ENCODE results near the gene CYTH1.

DNA sequence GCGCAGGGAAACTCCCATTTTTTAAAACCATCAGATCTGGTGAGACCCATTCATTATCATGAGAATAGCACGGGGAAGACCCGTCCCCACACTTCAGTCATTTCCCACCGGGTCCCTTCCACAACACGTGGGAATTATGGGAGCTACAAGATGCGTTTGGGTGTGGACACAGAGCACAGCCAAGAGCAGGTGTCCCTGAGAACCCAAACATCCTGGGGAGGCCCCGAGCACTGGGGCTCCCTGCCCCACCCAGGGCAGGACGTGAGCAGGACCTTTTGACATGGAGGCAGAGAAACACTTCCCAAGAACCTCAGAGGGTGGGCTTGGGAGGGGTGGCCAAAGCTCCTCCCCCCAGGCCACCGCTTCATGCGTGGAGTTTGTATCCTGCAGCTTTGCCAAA is 115.0 kb downstream of the CYTH1 start:
- TF ChIP-seq EZH2 (IDR thresholded peaks at IDR 0.05; ENCODE audit: insufficient read depth, low read length): no peak
- TF ChIP-seq, protein P1, sequence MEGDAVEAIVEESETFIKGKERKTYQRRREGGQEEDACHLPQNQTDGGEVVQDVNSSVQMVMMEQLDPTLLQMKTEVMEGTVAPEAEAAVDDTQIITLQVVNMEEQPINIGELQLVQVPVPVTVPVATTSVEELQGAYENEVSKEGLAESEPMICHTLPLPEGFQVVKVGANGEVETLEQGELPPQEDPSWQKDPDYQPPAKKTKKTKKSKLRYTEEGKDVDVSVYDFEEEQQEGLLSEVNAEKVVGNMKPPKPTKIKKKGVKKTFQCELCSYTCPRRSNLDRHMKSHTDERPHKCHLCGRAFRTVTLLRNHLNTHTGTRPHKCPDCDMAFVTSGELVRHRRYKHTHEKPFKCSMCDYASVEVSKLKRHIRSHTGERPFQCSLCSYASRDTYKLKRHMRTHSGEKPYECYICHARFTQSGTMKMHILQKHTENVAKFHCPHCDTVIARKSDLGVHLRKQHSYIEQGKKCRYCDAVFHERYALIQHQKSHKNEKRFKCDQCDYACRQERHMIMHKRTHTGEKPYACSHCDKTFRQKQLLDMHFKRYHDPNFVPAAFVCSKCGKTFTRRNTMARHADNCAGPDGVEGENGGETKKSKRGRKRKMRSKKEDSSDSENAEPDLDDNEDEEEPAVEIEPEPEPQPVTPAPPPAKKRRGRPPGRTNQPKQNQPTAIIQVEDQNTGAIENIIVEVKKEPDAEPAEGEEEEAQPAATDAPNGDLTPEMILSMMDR (IDR thresholded peaks at IDR 0.05; ENCODE audit: insufficient read depth, low read depth, low read length): no peak

All from astrocyte (in vitro differentiated cells and primary cell).